Measurements from ENCODE around the gene VAV3.

The VAV3 gene

GRCh38 chr1:107625405-107626029, 339.5 kb downstream of the VAV3 start:
- no peak for DNase-seq

GRCh38 chr1:107623431-107623830, 341.5 kb downstream of the VAV3 start:
- DNase-seq = no peak

GRCh38 chr1:107622966-107623365, 342.0 kb downstream of the VAV3 start:
- DNase-seq = no peak

GRCh38 chr1:107622535-107622934, 342.4 kb downstream of the VAV3 start:
- DNase-seq = no peak

- no peak for DNase-seq
Observed at GRCh38 chr1:107620753-107621152, 344.2 kb downstream of the VAV3 start.

- no peak for DNase-seq
Observed at GRCh38 chr1:107618539-107618938, 346.4 kb downstream of the VAV3 start.

- no peak for DNase-seq
Observed at GRCh38 chr1:107617921-107618320, 347.1 kb downstream of the VAV3 start.

GRCh38 chr1:107617456-107617855, 347.5 kb downstream of the VAV3 start:
- no peak for DNase-seq

- no peak for DNase-seq
Observed at GRCh38 chr1:107609808-107610207, 355.2 kb downstream of the VAV3 start.

GRCh38 chr1:107604825-107605224, 360.2 kb downstream of the VAV3 start:
- no peak for DNase-seq

GRCh38 chr1:107600607-107601160, 364.3 kb downstream of the VAV3 start:
- DNase-seq = no peak

- no peak for DNase-seq
Observed at GRCh38 chr1:107599220-107599619, 365.8 kb downstream of the VAV3 start.

GRCh38 chr1:107597290-107597689, 367.7 kb downstream of the VAV3 start:
- DNase-seq = no peak

GRCh38 chr1:107594536-107594935, 370.4 kb downstream of the VAV3 start:
- no peak for DNase-seq

GRCh38 chr1:107593501-107594209, 371.3 kb downstream of the VAV3 start:
- no peak for DNase-seq

GRCh38 chr1:107590900-107591622, 373.9 kb downstream of the VAV3 start:
- DNase-seq = no peak

- no peak for DNase-seq
Observed at GRCh38 chr1:107590087-107590486, 374.9 kb downstream of the VAV3 start.

- DNase-seq = no peak
Observed at GRCh38 chr1:107588321-107588720, 376.7 kb downstream of the VAV3 start.

- DNase-seq = no peak
Observed at GRCh38 chr1:107575226-107575625, 389.8 kb downstream of the VAV3 start.

- DNase-seq = no peak
Observed at GRCh38 chr1:107574044-107574443, 390.9 kb downstream of the VAV3 start.

GRCh38 chr1:107572674-107573211, 392.2 kb downstream of the VAV3 start:
- DNase-seq = no peak

- DNase-seq = no peak
Observed at GRCh38 chr1:107570768-107571167, 394.2 kb downstream of the VAV3 start.

- no peak for DNase-seq
Observed at GRCh38 chr1:107563441-107563840, 401.5 kb downstream of the VAV3 start.

Measured in femur (tissue), 1 donor.